GM12875 (cell line): Measurements from ENCODE around the gene ZNF273.
"Not testable (repeated sequence)": the region's sequence is repeated elsewhere in the genome, so short reads cannot be mapped to it uniquely, and the experiment has no call there.

ENCODE experiments used
- H3K4me3 ChIP-seq: one replicate; pipeline ENCODE4 v1.5.1; 2011; ENCODE audit warnings: low read depth, low read length, control low read depth
- CTCF ChIP-seq: IDR thresholded peaks from 2 replicates; pipeline ENCODE4 v1.5.1; 2011; ENCODE audit warnings: low read depth, mild to moderate bottlenecking, control low read depth, inconsistent platforms, low read length, moderate library complexity, borderline replicate concordance; ENCODE audit not compliant: insufficient read depth

The ZNF273 gene

DNA sequence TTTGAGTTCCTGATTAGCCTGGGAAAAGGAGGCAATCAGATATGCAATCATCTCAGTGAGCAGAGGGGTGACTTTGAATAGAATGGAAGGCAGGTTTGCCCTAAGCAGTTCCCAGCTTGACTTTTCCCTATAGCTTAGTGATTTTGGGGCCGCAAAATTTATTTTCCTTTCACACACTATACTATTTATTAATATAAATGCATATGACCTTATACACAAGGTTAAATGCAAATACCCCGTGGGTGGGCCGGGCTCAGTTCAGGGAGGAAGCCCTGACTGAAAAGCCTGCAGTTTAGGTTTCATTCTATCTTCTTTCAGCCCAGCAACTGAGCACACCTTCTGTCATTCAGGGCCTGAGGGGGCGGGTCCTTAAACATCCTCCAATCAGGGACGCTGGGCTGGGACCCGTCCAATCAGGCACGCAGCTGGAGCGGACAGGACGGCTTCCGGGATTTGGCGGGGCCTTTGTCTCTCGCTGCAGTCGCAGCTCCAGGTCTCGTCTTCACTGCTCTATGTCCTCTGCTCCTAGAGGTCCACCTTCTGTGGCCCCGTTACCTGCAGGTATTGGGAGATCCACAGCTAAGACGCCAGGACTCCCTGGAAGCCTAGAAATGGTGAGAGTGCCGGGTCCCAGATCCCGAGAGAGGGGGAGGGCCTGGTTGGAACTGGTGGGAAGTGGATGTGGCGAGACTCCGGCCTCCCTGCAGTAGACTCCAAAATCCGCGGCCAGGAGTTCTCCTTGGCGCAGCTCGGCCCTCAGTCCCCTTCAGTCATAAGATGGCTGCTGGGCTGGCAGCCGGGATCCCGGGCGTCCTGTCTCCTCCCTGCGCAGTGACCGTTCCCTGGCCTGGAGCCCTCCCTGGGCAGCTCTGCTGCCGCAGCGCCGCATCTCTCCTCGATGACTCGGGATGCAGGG, at the start of gene ZNF273:
Gene ZNF273, plus strand, starts transcription at position 468 of the 916 bp plus-strand sequence. Its CDS starts 45 bp downstream, at position 513.
- H3K4me3 ChIP-seq, result peak within 1 kb of the TSS; percentile 92
- no peak for TF ChIP-seq CTCF

DNA sequence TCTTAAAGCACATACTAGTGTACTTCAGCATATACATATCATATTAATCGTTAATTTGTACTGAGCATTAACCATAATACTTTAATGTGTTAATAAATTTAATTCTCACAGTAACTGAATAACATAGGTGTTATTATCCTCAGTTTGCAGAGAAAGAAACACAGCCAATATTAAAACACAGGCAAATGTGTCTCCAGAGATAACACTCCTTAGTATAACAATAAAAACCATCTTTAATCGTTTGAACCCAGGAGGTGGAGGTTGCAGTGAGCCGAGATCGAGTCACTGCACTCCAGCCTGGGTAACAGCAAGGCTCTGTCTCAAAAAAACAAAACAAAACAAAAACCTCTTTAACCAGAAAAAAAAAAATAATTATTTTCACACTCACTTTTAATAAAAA, 49.4 kb upstream of the ZNF273 start:
- no peak for TF ChIP-seq CTCF
- no peak overlapping the region for H3K4me3 ChIP-seq

GRCh38 chr7:64854969-64855368, 48.1 kb upstream of the ZNF273 start:
- no peak for TF ChIP-seq CTCF

GRCh38 chr7:64863021-64863420, 40.1 kb upstream of the ZNF273 start:
- no peak for TF ChIP-seq CTCF

More at GRCh38 chr7:64854969-64855368, 48.1 kb upstream of the ZNF273 start:
- no peak overlapping the region for H3K4me3 ChIP-seq

GRCh38 chr7:64863530-64863929, 39.5 kb upstream of the ZNF273 start:
- H3K4me3 ChIP-seq, result not testable (repeated sequence)

More at GRCh38 chr7:64863021-64863420, 40.1 kb upstream of the ZNF273 start:
- H3K4me3 ChIP-seq, result no peak overlapping the region

- no peak for TF ChIP-seq CTCF
- H3K4me3 ChIP-seq, result no peak overlapping the region
Observed at GRCh38 chr7:64863969-64864368, 39.1 kb upstream of the ZNF273 start.

GRCh38 chr7:64867863-64868440, 35.1 kb upstream of the ZNF273 start:
- TF ChIP-seq CTCF, result no peak
- H3K4me3 ChIP-seq, result no peak overlapping the region
